ENCODE data around the gene PHACTR3.

GRCh38 chr20:59733351-59733750 is 129.0 kb downstream of the PHACTR3 start:
- TF ChIP-seq, protein P1, sequence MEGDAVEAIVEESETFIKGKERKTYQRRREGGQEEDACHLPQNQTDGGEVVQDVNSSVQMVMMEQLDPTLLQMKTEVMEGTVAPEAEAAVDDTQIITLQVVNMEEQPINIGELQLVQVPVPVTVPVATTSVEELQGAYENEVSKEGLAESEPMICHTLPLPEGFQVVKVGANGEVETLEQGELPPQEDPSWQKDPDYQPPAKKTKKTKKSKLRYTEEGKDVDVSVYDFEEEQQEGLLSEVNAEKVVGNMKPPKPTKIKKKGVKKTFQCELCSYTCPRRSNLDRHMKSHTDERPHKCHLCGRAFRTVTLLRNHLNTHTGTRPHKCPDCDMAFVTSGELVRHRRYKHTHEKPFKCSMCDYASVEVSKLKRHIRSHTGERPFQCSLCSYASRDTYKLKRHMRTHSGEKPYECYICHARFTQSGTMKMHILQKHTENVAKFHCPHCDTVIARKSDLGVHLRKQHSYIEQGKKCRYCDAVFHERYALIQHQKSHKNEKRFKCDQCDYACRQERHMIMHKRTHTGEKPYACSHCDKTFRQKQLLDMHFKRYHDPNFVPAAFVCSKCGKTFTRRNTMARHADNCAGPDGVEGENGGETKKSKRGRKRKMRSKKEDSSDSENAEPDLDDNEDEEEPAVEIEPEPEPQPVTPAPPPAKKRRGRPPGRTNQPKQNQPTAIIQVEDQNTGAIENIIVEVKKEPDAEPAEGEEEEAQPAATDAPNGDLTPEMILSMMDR (IDR thresholded peaks at IDR 0.05), result no peak
- TF ChIP-seq POLR2A (IDR thresholded peaks at IDR 0.05), result no peak

All from right lobe of liver (tissue), 4 donors.